ENCODE results near the gene TMEM108. TPM values are rescaled to one million over a fixed set of nuclear protein-coding genes. Genes with fewer than 3 reads are reported as not detected.

The TMEM108 gene
- polyA plus RNA-seq, 1 of the 3 experiments (the other 2 are of a cell fraction) = 8.6 TPM

DNA sequence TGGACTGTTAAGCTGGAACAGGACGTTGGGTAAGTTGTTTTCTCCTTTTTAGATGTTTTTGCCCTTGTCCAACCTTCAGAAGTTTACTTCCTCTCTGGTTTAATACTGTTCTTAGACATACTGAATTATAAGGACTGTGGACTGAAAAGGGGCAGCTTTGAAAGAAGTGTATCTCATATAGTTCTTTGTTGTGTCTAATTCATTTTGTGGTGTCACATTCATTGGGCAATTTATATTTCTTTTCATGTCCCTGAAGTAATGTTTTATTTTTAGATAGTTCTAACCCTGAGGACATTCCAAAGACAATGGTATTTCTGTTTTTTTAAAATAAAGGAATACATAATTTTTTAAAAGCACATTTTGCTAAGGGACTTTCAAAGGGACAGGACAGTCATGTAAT is 45.2 kb downstream of the TMEM108 start:
- no peak overlapping the region for H2AFZ ChIP-seq (ENCODE audit: low read depth)
- no peaks in the 10 kb centered on the region for H3K27me3 ChIP-seq (ENCODE audit: insufficient read depth)
- H3K36me3 ChIP-seq (replicated peaks in 1 of 2; ENCODE audit: control insufficient read depth in 1 of 2, insufficient read depth in 2 of 2, low read length in 1 of 2) = no peaks in the 10 kb centered on the region
- H3K4me2 ChIP-seq = no peak overlapping the region
- no peak for DNase-seq
- H3K9me2 ChIP-seq = no peaks in the 10 kb centered on the region
- H3K4me1 ChIP-seq (ENCODE audit: control insufficient read depth in 1 of 2, insufficient read depth in 2 of 2, low read depth in 1 of 2, low read length in 1 of 2) = peaks cover 0 to 11% of the 10 kb centered on the region in 2 experiments; a peak in 2 of 4 replicates
- no peak overlapping the region for H3K4me3 ChIP-seq (ENCODE audit: low read depth in 2 of 2, low read length in 1 of 2)
- no peaks in the 10 kb centered on the region for H3F3A ChIP-seq (replicated peaks; ENCODE audit: insufficient read depth)
- no peaks in the 10 kb centered on the region for H3K9me3 ChIP-seq
- no peaks in the 10 kb centered on the region for H4K20me1 ChIP-seq (ENCODE audit: insufficient read depth)
- ChIA-PET POLR2A (no interaction called here), CTCF (interaction anchor here (0.7 to 2.4 kb wide), 2 partner anchors 11 to 42 kb away, joined by 3 to 7 read pairs; no protein-coding TSS in a partner anchor)
- H3K27ac ChIP-seq (ENCODE audit: low read depth in 2 of 2, low read length in 1 of 2) = no peak overlapping the region
- WGBS (ENCODE audit: low lambda C conversion rate) = 32% methylated on average over 1 of the region's 1 CpG
- no peaks in the 10 kb centered on the region for H3K79me2 ChIP-seq (ENCODE audit: insufficient read depth)
- TF ChIP-seq EZH2phosphoT487 (IDR thresholded peaks at IDR 0.05; ENCODE audit: borderline replicate concordance, low read depth) = no peak
- TF ChIP-seq YY1 (IDR thresholded peaks at IDR 0.05; ENCODE audit: low read depth) = no peak
- no peak for TF ChIP-seq USF2 (IDR thresholded peaks at IDR 0.05; ENCODE audit: borderline replicate concordance, low read depth, low read length)
- TF ChIP-seq PBX3 (IDR thresholded peaks at IDR 0.05) = no peak
- TF ChIP-seq MEF2A (IDR thresholded peaks at IDR 0.05; ENCODE audit: borderline replicate concordance, low read depth) = no peak
- no peak for TF ChIP-seq TAF1 (IDR thresholded peaks at IDR 0.05; ENCODE audit: borderline replicate concordance, low read depth, low read length)
- no peak for TF ChIP-seq RCOR1 (IDR thresholded peaks at IDR 0.05; ENCODE audit: low read length)
- TF ChIP-seq POLR2AphosphoS5 (IDR thresholded peaks at IDR 0.05; ENCODE audit: low read depth, low read length) = no peak
- no peak for TF ChIP-seq NRF1 (IDR thresholded peaks at IDR 0.05; ENCODE audit: low read depth, low read length)
- TF ChIP-seq TCF12 (IDR thresholded peaks at IDR 0.05) = no peak
- TF ChIP-seq RXRA (IDR thresholded peaks at IDR 0.05; ENCODE audit: borderline replicate concordance, low read depth) = no peak
- no peak for TF ChIP-seq FOSL2 (IDR thresholded peaks at IDR 0.05; ENCODE audit: borderline replicate concordance, low read depth)
- no peak for TF ChIP-seq FOXJ3 (CRISPR knock-in tag; IDR thresholded peaks at IDR 0.05)
- no peak for TF ChIP-seq SIN3A (IDR thresholded peaks at IDR 0.05; ENCODE audit: borderline replicate concordance, low read depth, low read length)
- no peak for TF ChIP-seq ELF1 (IDR thresholded peaks at IDR 0.05)
- no peak for TF ChIP-seq JUND (IDR thresholded peaks at IDR 0.05)
- TF ChIP-seq SMC3 (IDR thresholded peaks at IDR 0.05; ENCODE audit: low read depth, low read length) = no peak
- TF ChIP-seq IRF3 (IDR thresholded peaks at IDR 0.05; ENCODE audit: low read depth, low read length) = no peak
- H3K9ac ChIP-seq = no peak overlapping the region

Measured in SK-N-SH (cell line).